ENCODE measurements around the gene OPCML.

GRCh38 chr11:132999516-132999915 lies 532.8 kb downstream of the OPCML start:
- TF ChIP-seq POLR2A (IDR thresholded peaks at IDR 0.05) (no peak), CTCF (IDR thresholded peaks at IDR 0.05) (no peak), EP300 (IDR thresholded peaks at IDR 0.05; ENCODE audit: low read depth) (no peak), POLR2AphosphoS5 (IDR thresholded peaks at IDR 0.05) (no peak)

Measured in transverse colon (tissue), 4 donors.